Measurements from ENCODE around the gene PAPPA. TPM values are rescaled to one million over a fixed set of nuclear protein-coding genes. Genes with fewer than 3 reads are reported as not detected.

Gene PAPPA
- total RNA-seq, 2 donors from 2014 or later, result 0.37 to 0.52 TPM

GRCh38 chr9:116179568-116179967 is 26.0 kb downstream of the PAPPA start:
- no peak overlapping the region for H3K4me3 Mint-ChIP-seq
- DNase-seq, result no peak
- ATAC-seq, result no peak
- no peaks in the 10 kb centered on the region for H3K27me3 Mint-ChIP-seq
- H3K9me3 ChIP-seq (ENCODE audit: control insufficient read depth, low read length, poor library complexity, severe bottlenecking), result no peaks in the 10 kb centered on the region
- H3K4me1 Mint-ChIP-seq, result no peaks in the 10 kb centered on the region
- H3K36me3 Mint-ChIP-seq (ENCODE audit: low read depth), result no peaks in the 10 kb centered on the region
- H3K27ac Mint-ChIP-seq, result no peak overlapping the region

- DNase-seq, result no peak
- no peak overlapping the region for H3K27ac Mint-ChIP-seq
Observed at GRCh38 chr9:116181853-116182610, 28.4 kb downstream of the PAPPA start.

GRCh38 chr9:116182876-116183275 is 29.3 kb downstream of the PAPPA start:
- Mint-ChIP-seq H3K27me3 (no peaks in the 10 kb centered on the region), H3K27ac (no peak overlapping the region), H3K4me1 (no peaks in the 10 kb centered on the region), H3K4me3 (no peak overlapping the region), H3K36me3 (ENCODE audit: low read depth) (no peaks in the 10 kb centered on the region)
- no peak for DNase-seq
- H3K9me3 ChIP-seq (ENCODE audit: control insufficient read depth, low read length, poor library complexity, severe bottlenecking), result no peaks in the 10 kb centered on the region
- ATAC-seq, result no peak

More at GRCh38 chr9:116181853-116182610, 28.4 kb downstream of the PAPPA start:
- no peaks in the 10 kb centered on the region for H3K4me1 Mint-ChIP-seq
- no peaks in the 10 kb centered on the region for H3K9me3 ChIP-seq (ENCODE audit: control insufficient read depth, low read length, poor library complexity, severe bottlenecking)
- H3K36me3 Mint-ChIP-seq (ENCODE audit: low read depth), result no peaks in the 10 kb centered on the region
- no peak overlapping the region for H3K4me3 Mint-ChIP-seq
- no peak for ATAC-seq
- H3K27me3 Mint-ChIP-seq, result no peaks in the 10 kb centered on the region

GRCh38 chr9:116187570-116188170 is 34.1 kb downstream of the PAPPA start:
- no peaks in the 10 kb centered on the region for H3K4me1 Mint-ChIP-seq
- H3K27me3 Mint-ChIP-seq, result no peaks in the 10 kb centered on the region
- ATAC-seq (no peak), DNase-seq (no peak)
- no peaks in the 10 kb centered on the region for H3K9me3 ChIP-seq (ENCODE audit: control insufficient read depth, low read length, poor library complexity, severe bottlenecking)
- H3K4me3 Mint-ChIP-seq, result no peak overlapping the region
- no peaks in the 10 kb centered on the region for H3K36me3 Mint-ChIP-seq (ENCODE audit: low read depth)
- no peak overlapping the region for H3K27ac Mint-ChIP-seq

GRCh38 chr9:116189683-116190082 is 36.1 kb downstream of the PAPPA start:
- no peak overlapping the region for H3K4me3 Mint-ChIP-seq

GRCh38 chr9:116190637-116191396 is 37.2 kb downstream of the PAPPA start:
- H3K9me3 ChIP-seq (ENCODE audit: control insufficient read depth, low read length, poor library complexity, severe bottlenecking), result no peaks in the 10 kb centered on the region
- ATAC-seq, result no peak
- Mint-ChIP-seq H3K27me3 (no peaks in the 10 kb centered on the region), H3K36me3 (ENCODE audit: low read depth) (no peaks in the 10 kb centered on the region), H3K4me1 (no peaks in the 10 kb centered on the region), H3K4me3 (no peak overlapping the region), H3K27ac (no peak overlapping the region)
- DNase-seq, result no peak

More at GRCh38 chr9:116189683-116190082, 36.1 kb downstream of the PAPPA start:
- no peak overlapping the region for H3K27ac Mint-ChIP-seq
- no peak for ATAC-seq
- H3K4me1 Mint-ChIP-seq, result no peaks in the 10 kb centered on the region
- no peaks in the 10 kb centered on the region for H3K36me3 Mint-ChIP-seq (ENCODE audit: low read depth)
- H3K27me3 Mint-ChIP-seq, result no peaks in the 10 kb centered on the region
- no peak for DNase-seq
- no peaks in the 10 kb centered on the region for H3K9me3 ChIP-seq (ENCODE audit: control insufficient read depth, low read length, poor library complexity, severe bottlenecking)

- no peaks in the 10 kb centered on the region for H3K36me3 Mint-ChIP-seq (ENCODE audit: low read depth)
- H3K4me1 Mint-ChIP-seq, result no peaks in the 10 kb centered on the region
- H3K27me3 Mint-ChIP-seq, result no peaks in the 10 kb centered on the region
- H3K4me3 Mint-ChIP-seq, result no peak overlapping the region
- H3K9me3 ChIP-seq (ENCODE audit: control insufficient read depth, low read length, poor library complexity, severe bottlenecking), result no peaks in the 10 kb centered on the region
- DNase-seq, result no peak
- no peak overlapping the region for H3K27ac Mint-ChIP-seq
- ATAC-seq, result no peak
Observed at GRCh38 chr9:116191576-116192415, 38.2 kb downstream of the PAPPA start.

DNA sequence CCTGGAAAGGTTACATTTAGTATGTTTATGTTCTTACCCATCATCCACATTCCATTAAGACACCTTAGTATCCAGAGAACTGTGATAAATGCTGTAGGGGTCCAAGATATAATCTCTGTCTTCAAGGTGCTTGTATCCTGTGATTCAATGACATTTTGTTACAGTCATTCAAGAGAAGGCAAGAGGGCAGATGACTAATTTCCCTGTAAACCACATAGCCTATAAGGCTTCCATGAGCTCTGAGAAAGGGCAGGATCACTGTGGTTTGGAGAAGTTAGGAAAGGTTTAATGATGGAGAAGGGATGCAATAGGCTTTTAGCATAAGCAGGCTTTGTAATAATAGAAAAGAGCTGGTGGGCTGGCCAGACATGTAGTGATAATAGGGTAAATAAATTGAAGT is 40.0 kb downstream of the PAPPA start:
- H3K27ac Mint-ChIP-seq, result no peak overlapping the region
- no peak overlapping the region for H3K4me3 Mint-ChIP-seq
- H3K4me1 Mint-ChIP-seq, result no peaks in the 10 kb centered on the region
- no peak for ATAC-seq
- DNase-seq, result no peak
- no peaks in the 10 kb centered on the region for H3K9me3 ChIP-seq (ENCODE audit: control insufficient read depth, low read length, poor library complexity, severe bottlenecking)
- no peaks in the 10 kb centered on the region for H3K36me3 Mint-ChIP-seq (ENCODE audit: low read depth)
- H3K27me3 Mint-ChIP-seq, result no peaks in the 10 kb centered on the region

GRCh38 chr9:116196806-116197205 is 43.2 kb downstream of the PAPPA start:
- H3K4me1 Mint-ChIP-seq, result no peaks in the 10 kb centered on the region
- H3K36me3 Mint-ChIP-seq (ENCODE audit: low read depth), result no peaks in the 10 kb centered on the region
- no peaks in the 10 kb centered on the region for H3K9me3 ChIP-seq (ENCODE audit: control insufficient read depth, low read length, poor library complexity, severe bottlenecking)
- H3K27me3 Mint-ChIP-seq, result no peaks in the 10 kb centered on the region
- ATAC-seq (no peak), DNase-seq (no peak)
- no peak overlapping the region for H3K4me3 Mint-ChIP-seq
- H3K27ac Mint-ChIP-seq, result no peak overlapping the region

- DNase-seq (no peak), ATAC-seq (no peak)
- no peak overlapping the region for H3K27ac Mint-ChIP-seq
- H3K9me3 ChIP-seq (ENCODE audit: control insufficient read depth, low read length, poor library complexity, severe bottlenecking), result no peaks in the 10 kb centered on the region
- H3K4me1 Mint-ChIP-seq, result no peaks in the 10 kb centered on the region
- H3K4me3 Mint-ChIP-seq, result no peak overlapping the region
- H3K36me3 Mint-ChIP-seq (ENCODE audit: low read depth), result no peaks in the 10 kb centered on the region
- no peaks in the 10 kb centered on the region for H3K27me3 Mint-ChIP-seq
Observed at GRCh38 chr9:116198344-116198743, 44.8 kb downstream of the PAPPA start.

GRCh38 chr9:116202219-116202912 is 48.8 kb downstream of the PAPPA start:
- ATAC-seq, result no peak
- Mint-ChIP-seq H3K27me3 (no peaks in the 10 kb centered on the region), H3K36me3 (ENCODE audit: low read depth) (no peaks in the 10 kb centered on the region), H3K4me3 (no peak overlapping the region), H3K4me1 (no peaks in the 10 kb centered on the region), H3K27ac (no peak overlapping the region)
- H3K9me3 ChIP-seq (ENCODE audit: control insufficient read depth, low read length, poor library complexity, severe bottlenecking), result no peaks in the 10 kb centered on the region
- no peak for DNase-seq

DNA sequence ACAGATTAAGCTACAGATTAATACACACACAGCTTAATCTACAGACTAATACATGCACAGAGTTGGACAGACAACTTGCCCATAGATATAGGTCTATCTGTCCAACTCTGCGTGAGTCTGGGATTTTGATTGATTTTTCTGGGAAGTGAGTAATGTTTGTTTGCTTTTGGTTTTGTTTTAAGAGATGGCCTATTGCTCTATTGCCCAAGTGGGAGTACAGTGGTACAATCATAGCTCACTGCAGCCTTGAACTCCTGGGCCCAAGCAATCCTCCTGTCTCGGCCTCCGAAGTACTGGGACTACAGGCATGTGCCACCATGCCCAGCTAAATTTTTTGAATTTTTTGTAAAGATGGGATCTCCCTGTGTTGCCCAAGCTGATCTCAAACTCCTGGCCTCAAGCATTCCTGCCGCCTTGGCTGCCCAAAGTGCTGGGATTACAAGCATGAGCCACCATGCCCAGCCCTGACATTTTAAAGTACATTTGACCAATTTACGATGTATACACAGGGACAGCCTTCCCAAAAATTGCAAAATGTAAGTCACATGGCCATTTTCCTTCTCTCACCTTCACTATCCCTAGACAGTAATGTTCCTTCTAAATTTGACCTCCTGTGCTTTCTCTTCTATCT is 50.8 kb downstream of the PAPPA start:
- no peaks in the 10 kb centered on the region for H3K9me3 ChIP-seq (ENCODE audit: control insufficient read depth, low read length, poor library complexity, severe bottlenecking)
- Mint-ChIP-seq H3K27ac (no peak overlapping the region), H3K4me1 (no peaks in the 10 kb centered on the region), H3K36me3 (ENCODE audit: low read depth) (no peaks in the 10 kb centered on the region), H3K27me3 (no peaks in the 10 kb centered on the region), H3K4me3 (no peak overlapping the region)
- DNase-seq (no peak), ATAC-seq (no peak)

All from T-helper 17 cell (primary cell).